Skin epidermis (tissue), 12 donors: ENCODE results near the gene ERC2.

Experiments
- H3K27ac ChIP-seq, 21 experiments: fragments of 200-600 bp; sonication (generic) in 11 of 21; one replicate each; pipeline ENCODE4 v1.5.0; 2020; ENCODE audit warnings: mild to moderate bottlenecking in 3 of 21, inconsistent platforms in 2 of 21, moderate library complexity in 2 of 21
- H3K4me3 ChIP-seq, 7 experiments: fragments of 200-600 bp; sonication (generic) in 2 of 7; one replicate each; pipeline ENCODE4 v1.5.0; 2020; ENCODE audit warnings: inconsistent platforms in 2 of 7, mild to moderate bottlenecking in 2 of 7, moderate library complexity in 1 of 7

The ERC2 gene

GRCh38 chr3:55797775-55798174 is 670.5 kb downstream of the ERC2 start:
- Histone ChIP-seq H3K4me3 (no peak overlapping the region), H3K27ac (no peak overlapping the region)

- Histone ChIP-seq H3K4me3 (no peak overlapping the region), H3K27ac (no peak overlapping the region)
These were observed 671.2 kb downstream of the ERC2 start for GRCh38 chr3:55797084-55797483.

GRCh38 chr3:55796533-55796932 is 671.7 kb downstream of the ERC2 start:
- Histone ChIP-seq H3K4me3 (no peak overlapping the region), H3K27ac (no peak overlapping the region)

GRCh38 chr3:55795746-55796145 is 672.5 kb downstream of the ERC2 start:
- H3K4me3 ChIP-seq = no peak overlapping the region
- H3K27ac ChIP-seq = no peak overlapping the region

GRCh38 chr3:55795296-55795695 is 673.0 kb downstream of the ERC2 start:
- H3K27ac ChIP-seq = no peak overlapping the region
- no peak overlapping the region for H3K4me3 ChIP-seq

GRCh38 chr3:55792742-55793141 is 675.5 kb downstream of the ERC2 start:
- no peak overlapping the region for H3K27ac ChIP-seq
- H3K4me3 ChIP-seq = no peak overlapping the region

GRCh38 chr3:55792009-55792408 is 676.3 kb downstream of the ERC2 start:
- Histone ChIP-seq H3K4me3 (no peak overlapping the region), H3K27ac (no peak overlapping the region)

- Histone ChIP-seq H3K4me3 (no peak overlapping the region), H3K27ac (no peak overlapping the region)
These were observed 677.5 kb downstream of the ERC2 start for GRCh38 chr3:55790596-55791350.

- no peak overlapping the region for H3K27ac ChIP-seq
These were observed 678.8 kb downstream of the ERC2 start for GRCh38 chr3:55789516-55789915.

GRCh38 chr3:55782807-55783206 is 685.5 kb downstream of the ERC2 start:
- H3K4me3 ChIP-seq = no peak overlapping the region
- H3K27ac ChIP-seq = no peak overlapping the region

More at GRCh38 chr3:55789516-55789915, 678.8 kb downstream of the ERC2 start:
- H3K4me3 ChIP-seq = no peak overlapping the region

GRCh38 chr3:55782351-55782750 is 685.9 kb downstream of the ERC2 start:
- no peak overlapping the region for H3K4me3 ChIP-seq
- no peak overlapping the region for H3K27ac ChIP-seq

- Histone ChIP-seq H3K4me3 (no peak overlapping the region), H3K27ac (no peak overlapping the region)
These were observed 687.4 kb downstream of the ERC2 start for GRCh38 chr3:55780913-55781312.

GRCh38 chr3:55779543-55779942 is 688.7 kb downstream of the ERC2 start:
- no peak overlapping the region for H3K27ac ChIP-seq
- H3K4me3 ChIP-seq = no peak overlapping the region

- Histone ChIP-seq H3K27ac (no peak overlapping the region), H3K4me3 (no peak overlapping the region)
These were observed 692.7 kb downstream of the ERC2 start for GRCh38 chr3:55775366-55776154.

- Histone ChIP-seq H3K4me3 (no peak overlapping the region), H3K27ac (no peak overlapping the region)
These were observed 693.4 kb downstream of the ERC2 start for GRCh38 chr3:55774856-55775255.

GRCh38 chr3:55771503-55771902 is 696.8 kb downstream of the ERC2 start:
- no peak overlapping the region for H3K4me3 ChIP-seq
- H3K27ac ChIP-seq = no peak overlapping the region

- H3K4me3 ChIP-seq = no peak overlapping the region
- no peak overlapping the region for H3K27ac ChIP-seq
These were observed 698.2 kb downstream of the ERC2 start for GRCh38 chr3:55770077-55770476.

GRCh38 chr3:55766753-55767152 is 701.5 kb downstream of the ERC2 start:
- Histone ChIP-seq H3K4me3 (no peak overlapping the region), H3K27ac (no peak overlapping the region)

- Histone ChIP-seq H3K27ac (no peak overlapping the region), H3K4me3 (no peak overlapping the region)
These were observed 702.2 kb downstream of the ERC2 start for GRCh38 chr3:55765906-55766701.

- Histone ChIP-seq H3K4me3 (no peak overlapping the region), H3K27ac (no peak overlapping the region)
These were observed 702.9 kb downstream of the ERC2 start for GRCh38 chr3:55765398-55765797.
